Measurements from ENCODE around the gene KCNJ6.

GRCh38 chr21:37904856-37905255 is 11.4 kb downstream of the KCNJ6 start:
- TF ChIP-seq POLR2A (IDR thresholded peaks at IDR 0.05; ENCODE audit: low read length) (no peak), GATA1 (IDR thresholded peaks at IDR 0.05; ENCODE audit: low read depth, low read length) (no peak)

Measured in erythroblast (primary cell).